ENCODE measurements around the gene IFNGR2.
"Not testable (repeated sequence)": the region's sequence is repeated elsewhere in the genome, so short reads cannot be mapped to it uniquely, and the experiment has no call there.

Gene IFNGR2

DNA sequence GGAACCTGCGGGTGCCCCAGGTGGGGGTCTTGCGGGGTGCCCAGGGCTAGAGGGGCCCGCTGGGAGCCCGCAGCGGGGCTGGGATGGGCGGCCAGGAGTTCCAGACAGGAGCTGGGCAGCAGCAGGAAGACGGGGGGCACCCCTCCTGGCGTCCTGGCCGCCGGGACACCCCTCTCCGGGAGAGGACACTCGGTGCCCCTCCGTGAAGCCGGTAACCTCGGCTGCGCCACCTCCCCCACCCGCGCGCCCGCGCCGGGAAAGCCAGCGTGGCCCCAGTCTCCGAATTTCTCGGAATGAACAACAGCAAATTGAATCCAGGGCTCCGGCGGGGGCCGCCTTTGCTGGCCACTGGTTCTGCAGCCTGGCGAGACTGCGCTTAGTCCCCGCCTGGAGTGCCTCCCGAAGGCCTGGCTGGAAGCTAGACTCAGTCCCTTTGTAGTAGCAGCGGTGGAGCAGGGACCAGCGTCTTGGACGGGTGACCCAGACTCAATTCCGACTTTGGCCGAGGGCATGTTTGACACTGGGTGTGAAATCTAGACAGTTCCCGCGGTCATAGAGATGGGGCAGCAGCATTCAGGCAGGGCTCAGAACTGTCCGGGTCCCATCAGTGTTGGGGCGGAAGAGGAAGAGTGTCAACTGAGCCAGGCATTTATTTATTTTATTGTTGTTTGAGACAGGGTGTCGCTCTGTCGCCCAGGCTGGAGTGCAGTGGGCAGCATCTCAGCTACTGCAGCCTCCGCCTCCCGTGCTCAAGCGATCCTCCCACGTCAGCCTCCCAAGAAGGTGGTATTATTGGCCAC is 773 bp downstream of the IFNGR2 start:
- DNase-seq = peak; percentile 33 to 36

DNA sequence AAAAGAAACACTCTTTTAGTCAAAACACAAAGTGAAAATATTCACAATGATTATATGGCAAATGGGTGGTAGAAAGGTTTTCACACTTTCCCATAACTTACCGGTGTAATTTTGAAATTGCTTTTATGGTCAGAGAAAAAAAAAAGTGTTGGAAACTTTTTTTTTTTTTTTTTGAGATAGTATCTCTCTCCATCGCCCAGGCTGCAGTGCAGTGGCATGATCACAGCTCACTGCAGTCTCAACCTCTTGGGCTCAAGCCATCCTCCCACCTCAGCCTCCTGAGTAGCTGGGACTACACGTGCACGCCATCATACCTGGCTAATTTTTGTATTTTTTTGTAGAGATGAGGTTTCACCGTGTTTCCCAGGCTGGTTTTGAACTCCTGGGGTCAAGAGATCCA is 3.3 kb downstream of the IFNGR2 start:
- DNase-seq = no peak

DNA sequence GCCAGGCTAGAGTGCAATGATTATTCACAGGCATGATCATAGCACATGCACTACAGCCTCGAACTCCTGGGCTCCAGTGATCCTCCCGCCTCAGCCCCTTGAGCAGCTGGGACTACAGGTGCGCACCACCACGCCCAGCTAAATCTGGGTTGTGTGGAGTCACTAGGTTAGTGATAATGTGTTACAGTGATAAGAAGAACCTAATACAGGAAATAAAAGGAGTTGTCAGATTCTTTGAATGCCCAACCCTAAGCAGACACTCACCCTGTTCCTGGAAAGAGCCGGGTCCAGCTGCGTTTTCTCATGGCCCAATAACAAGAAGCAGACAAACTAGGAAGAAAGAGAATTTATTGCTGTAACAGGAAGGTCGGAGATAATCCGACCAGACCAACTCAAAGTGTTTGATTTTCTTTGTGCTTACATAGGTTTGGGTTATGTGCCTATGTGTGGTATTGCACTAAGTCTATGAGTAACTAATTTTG is 8.8 kb downstream of the IFNGR2 start:
- no peak for DNase-seq

DNA sequence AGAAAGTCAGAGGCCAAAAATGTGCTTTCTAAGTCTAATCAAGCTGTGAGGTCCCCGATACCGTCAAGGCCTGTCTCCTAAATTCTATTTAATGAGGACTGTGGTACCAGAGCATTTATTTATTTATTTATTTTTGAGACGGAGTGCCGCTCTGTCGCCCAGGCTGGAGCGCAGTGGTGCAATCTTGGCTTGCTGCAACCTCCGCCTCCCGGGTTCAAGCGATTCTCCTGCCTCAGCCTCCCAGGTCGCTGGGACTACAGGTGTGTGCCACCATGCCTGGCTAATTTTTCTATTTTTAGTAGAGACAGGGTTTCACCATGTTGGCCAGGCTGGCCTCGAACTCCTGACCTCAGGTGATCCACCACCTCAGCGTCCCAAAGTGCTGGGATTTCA is 9.2 kb downstream of the IFNGR2 start:
- not testable (repeated sequence) for DNase-seq

DNA sequence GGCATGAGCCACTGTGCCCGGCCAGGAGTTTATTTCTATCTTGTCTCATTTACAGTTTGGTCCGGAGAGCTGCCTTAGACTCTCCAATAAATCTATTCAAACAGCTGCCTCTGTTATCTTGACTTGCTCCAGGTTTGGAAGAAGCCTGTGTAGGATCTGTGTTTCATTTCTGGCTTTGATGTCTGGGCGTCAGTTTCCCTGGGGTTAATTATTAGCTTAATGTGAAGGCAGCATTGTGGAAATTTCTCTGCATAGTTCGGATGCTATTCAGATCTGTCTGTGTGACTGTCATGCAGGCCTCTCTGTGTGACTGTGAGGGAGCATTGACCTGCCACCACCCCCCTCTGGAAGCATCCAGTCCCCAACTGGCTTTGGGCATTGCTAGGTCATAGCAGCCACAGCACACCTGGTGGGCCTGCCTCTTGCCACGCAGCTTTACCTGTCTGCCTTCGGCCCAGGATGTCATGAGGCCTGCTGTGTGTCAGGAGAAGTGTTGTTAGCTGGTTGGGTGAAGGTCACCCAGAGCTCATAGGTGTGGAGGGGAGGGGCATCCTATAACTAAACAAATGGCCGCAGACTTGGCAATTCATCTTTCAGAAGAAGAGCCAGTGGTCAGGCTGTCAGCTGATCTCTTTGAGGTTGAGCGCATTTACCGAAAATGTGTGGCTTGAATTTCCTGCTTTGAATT is 9.8 kb downstream of the IFNGR2 start:
- no peak for DNase-seq

DNA sequence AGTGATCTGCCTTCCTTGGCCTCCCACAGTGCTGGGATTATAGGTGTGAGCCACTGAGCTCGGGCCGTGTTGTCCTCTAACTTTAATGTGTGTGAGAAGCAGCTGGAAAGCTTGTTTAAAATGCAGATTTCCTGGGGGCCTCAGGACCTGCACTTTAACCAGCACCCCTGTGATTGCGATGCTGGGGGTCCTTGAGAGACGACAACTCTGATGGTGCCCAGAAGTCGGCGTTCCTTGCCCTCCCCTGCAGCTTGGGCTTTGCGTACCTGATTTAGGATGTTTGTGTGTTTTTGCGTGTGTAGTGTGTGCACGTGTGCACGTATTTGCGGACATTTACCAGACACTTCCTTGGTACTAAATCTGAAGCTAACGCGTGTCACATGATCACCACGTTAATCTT is 10.9 kb downstream of the IFNGR2 start:
- no peak for DNase-seq

DNA sequence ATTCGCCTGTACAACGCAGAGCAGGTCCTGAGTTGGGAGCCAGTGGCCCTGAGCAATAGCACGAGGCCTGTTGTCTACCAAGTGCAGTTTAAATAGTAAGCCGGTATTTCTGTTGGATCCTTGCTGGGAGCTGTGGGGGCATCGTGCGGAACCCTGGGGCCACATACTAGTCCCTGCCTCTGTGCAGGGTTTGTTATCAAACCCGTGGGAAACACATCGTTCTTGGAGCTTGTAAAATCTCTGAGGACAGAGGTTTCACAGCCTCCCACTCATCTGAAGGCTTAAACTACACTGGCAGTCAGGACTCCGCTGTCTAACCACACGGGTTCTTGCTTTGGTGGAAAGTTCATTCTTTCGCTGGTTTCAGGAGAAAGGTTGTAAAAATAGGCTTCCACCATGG is 11.7 kb downstream of the IFNGR2 start:
- DNase-seq = no peak

DNA sequence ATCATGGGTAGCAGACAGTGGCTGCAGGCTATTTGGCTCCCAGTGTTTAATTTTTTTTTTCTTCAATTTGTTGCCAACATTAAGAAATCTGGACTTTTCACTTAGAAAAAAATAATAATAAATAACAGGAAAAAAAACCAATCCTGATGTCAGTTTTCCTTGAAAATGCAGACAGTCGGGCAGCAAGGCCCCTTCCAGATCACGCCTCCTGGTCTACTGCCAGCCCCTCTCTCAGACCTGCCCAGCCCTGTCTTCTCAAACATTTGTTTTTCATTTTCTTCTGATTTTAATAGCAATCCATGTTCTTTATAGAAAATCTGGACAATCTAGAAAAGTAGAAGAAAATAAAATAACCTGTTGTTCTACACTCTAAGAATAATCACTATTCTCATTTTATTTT is 15.5 kb downstream of the IFNGR2 start:
- DNase-seq = no peak

DNA sequence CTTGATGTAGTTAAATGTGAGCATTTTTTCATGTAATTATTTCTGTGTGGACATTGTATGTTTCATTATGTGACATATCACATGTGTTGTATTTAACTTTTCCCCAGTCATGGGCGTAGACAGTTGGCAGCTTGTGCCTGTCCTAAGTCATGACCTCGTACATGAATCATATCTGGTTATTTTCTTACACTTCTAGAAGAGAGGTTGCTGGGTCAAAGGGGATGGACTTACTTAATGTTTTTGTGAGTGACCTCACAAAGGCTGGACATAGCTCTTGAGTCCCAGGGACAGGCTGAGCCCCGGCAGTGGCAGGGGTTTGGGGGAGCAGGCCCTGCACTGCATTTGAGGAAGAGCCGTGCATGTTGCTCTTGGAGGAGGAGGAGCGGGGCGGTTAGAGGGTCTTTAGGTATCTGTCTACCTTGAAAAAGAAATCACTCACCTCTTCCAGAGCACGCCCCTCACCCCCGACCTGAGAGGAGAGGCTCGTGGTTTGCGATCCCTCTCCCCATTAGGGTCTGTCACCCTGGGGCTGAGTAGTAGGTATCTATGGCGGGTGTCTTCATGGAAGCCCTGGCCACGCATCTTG is 16.4 kb downstream of the IFNGR2 start:
- no peak for DNase-seq

DNA sequence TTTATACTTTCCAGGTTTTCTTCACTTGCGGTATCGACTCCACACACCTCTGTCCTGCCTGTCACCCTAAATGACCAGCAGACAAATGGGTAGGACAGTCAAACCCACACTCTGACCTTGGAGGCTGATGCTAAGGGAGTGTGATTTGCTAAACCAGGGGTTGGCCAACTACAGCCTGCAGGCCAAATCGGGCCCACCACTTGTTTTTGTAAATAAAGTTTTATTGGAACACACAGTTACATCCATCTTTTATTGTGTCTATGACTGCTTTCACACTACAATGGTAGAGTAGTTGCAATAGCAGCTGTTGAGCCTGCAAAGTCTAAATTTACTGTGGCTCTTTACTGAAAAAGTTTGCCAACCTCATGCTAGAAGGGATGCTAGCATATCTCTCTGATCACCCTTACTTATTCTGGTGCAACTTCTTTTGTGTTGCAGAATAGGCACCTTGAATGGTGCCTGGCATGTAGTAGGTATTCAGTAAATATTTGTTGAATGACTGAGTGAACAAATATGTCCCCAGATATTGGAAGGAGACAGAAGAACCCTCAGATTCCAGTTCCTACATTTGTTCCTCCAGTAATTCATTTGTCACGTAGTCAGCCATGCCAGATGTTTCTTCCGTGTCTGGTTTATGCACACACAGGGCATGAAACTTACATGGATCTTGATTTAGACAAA is 18.6 kb downstream of the IFNGR2 start:
- no peak for DNase-seq

DNA sequence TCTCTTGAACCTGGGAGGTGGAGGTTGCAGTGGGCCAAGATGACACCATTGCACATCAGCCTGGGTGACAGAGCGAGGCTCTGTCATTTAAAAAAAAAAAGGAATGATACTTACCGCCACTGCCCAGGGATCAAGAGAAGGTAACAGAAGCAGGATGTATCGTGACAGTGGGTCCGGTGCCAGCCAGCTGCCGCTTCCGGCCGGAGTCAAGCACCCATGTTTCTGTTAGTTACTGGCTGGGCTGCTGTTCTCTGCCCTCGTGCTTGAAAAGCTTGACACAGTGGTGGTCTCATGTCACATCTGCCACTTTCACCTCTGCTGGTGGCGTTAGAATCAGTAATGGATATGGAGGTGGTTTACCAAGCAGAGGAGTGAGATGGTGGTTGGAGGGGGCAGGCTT is 21.0 kb downstream of the IFNGR2 start:
- DNase-seq = no peak

DNA sequence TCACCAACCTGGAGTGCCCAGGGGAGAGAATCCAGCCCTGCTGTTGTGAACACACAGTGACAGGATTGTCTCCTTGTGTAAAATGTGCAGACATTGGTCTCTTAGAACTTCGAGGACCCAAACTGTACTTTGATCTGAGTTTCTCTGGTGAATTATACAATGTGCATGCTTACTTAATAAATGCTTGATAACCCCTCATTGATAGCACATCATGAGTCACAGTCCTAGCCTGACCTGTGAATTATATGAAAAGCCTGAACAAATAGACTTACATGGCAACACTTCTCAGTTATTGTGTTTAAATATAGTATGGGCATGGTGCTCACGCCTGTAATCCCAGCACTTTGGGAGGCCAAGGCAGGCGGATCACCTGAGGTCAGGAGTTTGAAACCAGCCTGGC is 22.6 kb downstream of the IFNGR2 start:
- DNase-seq = no peak

DNA sequence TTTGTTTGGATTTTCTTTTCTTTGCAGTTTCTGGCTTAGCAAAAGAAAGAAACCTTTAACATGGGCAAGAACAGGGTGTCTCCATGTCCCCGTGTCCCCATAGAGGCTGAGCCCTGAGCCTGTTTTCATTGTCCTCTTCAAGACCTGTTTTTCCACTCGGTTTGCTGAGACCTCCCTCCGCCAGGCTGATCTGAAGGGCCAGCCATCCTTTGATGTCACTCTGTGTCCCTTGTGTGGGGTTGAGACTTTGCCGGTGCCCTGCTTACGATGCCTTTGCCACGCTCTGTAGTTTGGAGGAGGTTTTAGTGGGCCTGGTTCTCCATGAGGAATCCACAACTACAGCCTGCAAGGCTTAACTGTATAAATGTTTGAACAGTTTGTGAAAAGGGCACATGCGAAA is 23.8 kb downstream of the IFNGR2 start:
- DNase-seq = no peak

DNA sequence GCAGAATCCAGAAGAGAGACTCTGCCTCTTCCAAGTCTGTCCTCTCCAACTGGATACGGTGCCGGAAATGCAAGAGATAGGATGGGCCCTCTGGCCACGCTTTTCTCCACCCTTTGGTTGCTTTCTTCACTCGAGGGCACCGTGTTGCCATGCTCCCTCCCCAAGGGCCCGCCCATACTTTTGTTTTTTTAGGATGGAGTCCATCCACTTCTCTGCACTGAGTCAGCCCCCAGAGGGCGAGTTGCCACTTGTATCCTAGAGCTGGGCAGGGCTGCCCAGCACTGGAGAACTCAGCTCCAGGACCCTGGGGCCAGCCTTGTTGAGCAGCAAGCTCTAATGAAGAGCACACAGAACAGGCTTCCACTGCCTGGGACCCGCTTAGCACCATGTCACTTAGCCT is 25.5 kb downstream of the IFNGR2 start:
- no peak for DNase-seq

DNA sequence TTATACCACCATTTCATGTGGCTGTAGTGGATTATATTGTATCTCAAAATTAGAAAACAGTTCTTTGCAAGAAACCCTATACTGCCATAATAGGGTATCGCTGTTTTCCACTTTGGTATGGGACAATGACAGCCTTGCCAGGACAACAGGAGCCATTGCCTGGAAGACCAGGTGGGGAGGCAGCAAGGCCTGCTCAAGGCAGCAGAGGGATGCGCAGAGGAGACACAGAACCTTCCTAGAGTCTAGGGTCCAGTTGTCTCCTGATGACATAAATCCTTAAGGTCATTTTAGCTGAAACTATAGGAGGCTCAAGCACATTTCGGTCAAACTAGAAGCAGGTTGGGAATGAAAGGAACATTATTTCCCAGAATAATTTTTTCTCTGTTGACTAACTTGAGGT is 27.6 kb downstream of the IFNGR2 start:
- no peak for DNase-seq

DNA sequence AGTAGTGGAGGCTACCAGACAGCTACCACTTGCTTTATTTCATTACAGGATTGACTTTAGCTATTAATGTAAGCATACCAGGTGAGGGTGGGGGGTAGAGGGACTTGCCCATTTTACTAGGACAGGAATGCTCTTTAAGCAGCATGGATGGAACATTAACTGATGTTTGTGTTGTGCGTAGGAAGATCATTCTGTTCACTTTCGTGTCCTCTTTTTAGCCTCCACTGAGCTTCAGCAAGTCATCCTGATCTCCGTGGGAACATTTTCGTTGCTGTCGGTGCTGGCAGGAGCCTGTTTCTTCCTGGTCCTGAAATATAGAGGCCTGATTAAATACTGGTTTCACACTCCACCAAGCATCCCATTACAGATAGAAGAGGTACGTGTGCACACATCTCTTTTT is 29.3 kb downstream of the IFNGR2 start:
- DNase-seq = no peak

DNA sequence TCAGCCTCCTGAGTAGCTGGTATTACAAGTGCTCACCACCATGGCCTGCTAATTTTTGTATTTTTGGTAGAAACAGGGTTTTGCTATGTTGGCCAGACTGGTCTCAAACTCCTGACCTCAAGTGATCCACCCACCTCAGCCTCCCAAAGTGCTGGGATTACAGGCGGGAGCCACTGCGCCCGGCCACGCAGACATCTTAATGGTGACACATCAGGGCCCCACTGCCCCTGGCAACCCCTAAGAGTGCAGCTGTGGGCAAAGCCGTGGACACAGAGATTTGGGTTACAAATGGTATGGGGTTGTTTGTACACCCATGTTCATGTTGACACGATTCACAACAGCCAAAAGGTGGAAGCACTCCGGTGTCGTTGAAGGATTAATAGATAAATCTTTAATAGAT is 29.8 kb downstream of the IFNGR2 start:
- no peak for DNase-seq

DNA sequence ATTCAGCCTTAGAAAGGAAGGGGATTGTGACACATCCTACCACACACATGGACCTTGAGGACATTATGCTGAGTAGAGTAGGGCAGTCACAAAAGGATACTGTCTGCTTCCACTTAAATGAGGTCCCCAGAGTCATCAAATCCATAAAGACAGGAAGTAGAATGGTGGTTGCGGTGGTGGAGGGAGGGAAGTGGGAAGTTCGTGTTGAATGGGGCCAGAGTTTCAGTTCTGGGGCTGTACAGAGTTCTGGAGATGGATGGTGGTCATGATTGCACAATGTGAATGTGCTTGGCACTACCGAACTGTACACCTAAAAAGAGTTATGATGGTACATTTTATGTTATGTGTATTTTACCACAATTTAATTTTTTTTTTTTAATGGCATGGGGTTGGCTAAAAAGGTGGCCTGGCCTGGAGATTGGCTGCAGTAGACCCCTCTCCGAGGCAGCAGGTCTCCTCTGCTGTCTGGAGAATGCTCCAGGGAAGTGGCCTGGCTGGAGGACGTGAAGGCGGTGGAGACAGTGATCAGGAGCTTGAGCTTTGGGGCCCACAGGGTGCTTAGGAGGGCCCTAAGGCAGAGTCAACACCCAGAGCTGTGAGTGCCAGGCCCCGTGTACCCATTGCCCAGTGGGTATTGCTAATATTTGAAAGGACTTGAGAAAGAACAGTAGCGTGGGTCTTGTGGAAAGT is 30.4 kb downstream of the IFNGR2 start:
- DNase-seq = peak; percentile 61 to 76

DNA sequence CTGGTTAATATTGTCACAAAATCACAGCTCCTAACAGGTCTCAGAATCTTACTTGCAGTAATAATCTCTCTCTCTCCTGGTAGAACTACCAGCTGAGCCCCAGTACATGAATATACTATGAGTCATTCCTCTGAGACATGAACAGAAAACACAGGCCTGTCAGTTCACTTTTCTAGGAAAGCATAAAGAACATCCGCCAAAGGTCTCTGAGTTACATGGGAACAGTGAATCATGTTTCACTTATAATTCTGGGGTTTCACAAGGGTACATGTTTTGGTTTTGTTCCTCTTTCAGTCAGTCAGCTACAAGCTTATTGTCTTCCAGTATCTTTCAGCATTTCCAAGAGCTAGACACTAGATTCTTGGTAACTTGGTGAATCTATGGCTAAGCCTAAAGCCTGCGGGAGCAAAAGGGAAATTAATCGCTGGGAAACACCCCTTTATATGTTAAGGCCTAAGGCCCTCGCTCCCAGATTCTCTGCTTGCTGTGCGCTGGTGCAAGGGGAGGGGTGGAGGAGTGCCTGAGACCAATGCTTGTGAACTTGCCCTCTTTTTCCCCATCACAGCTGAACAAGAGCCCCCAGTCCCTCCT is 31.7 kb downstream of the IFNGR2 start:
- DNase-seq = peak; percentile 87 to 88

DNA sequence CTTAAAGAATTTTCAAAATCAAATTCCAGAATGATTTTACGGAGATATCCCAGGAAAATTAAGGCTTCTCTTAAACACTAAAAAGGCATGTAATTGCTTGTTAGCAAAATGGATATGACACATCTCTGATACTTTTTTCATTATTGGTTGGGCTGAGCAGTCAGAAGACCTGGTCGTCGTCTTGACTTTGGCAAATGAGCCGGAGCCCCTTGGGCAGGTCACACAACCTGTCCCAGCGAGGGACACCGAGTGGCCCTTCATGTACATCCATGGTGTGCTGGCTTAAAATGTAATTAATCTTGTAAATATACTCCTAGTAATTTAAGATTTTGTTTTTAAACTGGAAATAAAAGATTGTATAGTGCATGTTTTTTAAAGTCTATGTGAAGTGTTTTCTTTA is 33.9 kb downstream of the IFNGR2 start:
- DNase-seq = no peak

DNA sequence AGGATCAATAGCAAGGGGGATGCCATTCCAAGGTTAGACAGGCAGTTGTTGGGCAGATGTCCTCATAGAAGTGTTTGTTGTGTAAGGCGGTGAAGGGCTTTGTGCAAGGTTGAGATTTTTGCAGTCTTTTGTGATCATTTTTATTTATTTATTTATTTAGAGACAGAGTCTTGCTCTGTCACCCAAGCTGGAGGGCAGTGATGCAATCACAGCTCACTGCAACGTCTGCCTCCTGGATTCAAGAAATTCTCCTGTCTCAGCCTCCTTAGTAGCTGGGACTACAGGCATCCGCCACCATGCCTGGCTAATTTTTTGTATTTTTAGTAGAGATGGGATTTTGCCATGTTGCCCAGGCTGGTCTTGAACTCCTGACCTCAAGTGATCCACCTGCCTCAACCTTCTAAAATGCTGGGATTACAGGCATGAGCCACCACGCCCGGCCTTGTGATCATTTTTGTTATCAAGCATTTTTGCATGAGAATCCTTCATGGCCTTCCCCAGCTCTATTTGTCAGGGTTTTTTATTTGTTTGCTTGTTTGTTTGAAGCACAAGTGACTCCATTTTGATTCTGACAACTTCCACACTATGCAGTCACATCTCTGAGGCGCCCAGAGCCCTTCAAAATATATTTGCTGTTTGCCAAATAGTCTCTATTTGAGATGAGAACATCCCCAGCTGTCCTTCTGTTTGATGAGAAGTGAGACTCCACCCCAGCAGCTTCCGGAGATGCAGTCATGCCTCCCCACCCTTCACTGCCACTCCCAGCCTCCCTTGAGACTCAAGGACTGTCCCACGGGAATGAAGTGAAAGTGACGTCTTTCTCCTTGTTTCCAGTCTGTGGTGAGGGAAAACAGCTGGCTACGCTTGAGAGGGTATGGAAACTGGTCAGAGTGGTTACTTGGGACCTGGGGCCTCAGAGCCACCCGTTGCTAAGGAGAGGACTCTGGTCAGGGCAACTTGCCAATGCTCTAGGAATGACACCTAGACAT is 38.6 kb downstream of the IFNGR2 start:
- no peak for DNase-seq

Measured in Kasumi-1 (cell line).